HTR-8/SVneo (cell line): ENCODE results near the gene RNF144A.

Experiments
- DNase-seq: peaks from one replicate; pipeline ENCODE4 v3.0.0; 2011; ENCODE audit warnings: low spot score, mixed read lengths; ENCODE audit not compliant: insufficient read length
- FAIRE-seq: peaks from 2 replicates; lab custom pipeline; 2011; peaks lifted over from hg19 to GRCh38; lab: Jason Lieb, UNC

The RNF144A gene

DNA sequence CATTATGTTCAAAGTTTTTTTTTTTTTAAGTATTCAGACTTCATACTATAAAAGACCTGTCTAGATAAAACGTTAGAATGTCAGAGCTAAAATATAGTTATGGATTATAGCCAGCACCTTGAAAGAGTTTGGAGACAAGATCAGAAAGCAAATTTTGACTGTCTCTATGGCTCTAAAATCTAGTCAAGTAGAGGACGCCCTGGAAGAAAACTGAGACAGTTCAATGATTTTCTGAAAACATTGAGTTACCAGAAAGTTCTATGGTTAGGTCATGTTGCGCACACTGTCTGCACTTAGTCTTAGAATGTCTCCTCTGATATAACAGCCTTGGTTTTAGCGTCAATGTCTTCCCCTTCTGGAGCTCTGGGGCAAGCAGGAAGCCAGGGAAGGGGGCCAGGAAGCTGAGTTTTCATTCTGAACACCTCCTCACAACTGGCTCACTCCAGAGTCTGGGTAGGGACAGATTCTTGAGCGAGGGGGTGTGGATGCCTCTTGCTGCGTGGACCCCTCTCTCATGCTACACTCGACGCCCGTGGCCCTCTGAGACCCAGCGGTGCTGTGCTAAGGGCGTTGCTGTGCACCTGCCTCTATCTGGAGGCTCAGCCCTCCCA lies 99.5 kb downstream of the RNF144A start:
- DNase-seq (no peak), FAIRE-seq (no peak)

DNA sequence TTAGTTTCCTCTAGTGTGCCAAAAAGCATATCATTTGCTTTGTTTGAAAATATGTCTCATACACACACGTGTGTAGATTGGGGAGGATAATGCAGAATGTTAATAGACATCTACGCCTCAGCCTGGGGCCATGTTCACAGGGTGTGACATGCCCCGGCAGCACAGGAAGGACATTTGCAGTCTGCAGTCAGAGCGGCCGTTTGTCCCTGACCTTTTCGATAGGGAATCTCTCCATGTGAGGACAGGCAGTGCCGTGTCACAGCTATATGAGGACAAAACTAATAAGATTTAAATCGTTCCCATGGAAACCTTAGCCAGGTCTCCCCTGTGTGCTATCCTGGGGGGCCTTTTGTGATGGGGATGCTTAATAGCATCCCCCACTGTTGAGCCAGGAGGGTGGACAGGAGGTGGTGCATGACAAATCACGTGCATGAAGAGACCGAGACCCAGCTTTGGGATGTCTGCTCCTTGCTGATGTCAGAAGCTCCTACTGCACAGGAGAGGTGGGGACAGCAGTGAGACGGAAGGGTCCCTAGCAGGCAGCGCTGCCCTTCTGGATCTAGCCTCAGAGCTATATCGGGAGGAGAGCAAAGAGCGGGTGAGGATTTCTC lies 100.6 kb downstream of the RNF144A start:
- DNase-seq (no peak), FAIRE-seq (no peak)

DNA sequence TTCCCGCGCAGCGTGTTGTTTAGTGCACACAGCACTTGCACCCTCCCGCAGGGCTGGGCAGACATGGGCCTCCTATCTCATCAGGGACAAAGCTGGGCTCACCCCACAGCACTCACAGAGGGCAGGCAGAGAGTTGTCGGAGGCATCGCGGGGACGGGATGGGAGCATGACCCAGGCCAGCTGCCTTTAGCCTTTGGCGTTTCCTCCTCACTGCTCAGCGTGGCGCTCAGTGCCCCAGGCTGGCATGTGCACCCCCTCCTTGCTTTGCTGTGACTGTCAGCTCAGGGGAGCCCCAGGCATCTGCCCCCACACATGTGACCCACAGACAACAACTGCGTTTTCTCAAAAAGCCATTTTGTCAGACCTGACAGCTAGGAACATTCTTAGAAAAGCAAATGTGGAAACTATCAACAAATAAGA lies 101.1 kb downstream of the RNF144A start:
- FAIRE-seq (no peak), DNase-seq (no peak)

DNA sequence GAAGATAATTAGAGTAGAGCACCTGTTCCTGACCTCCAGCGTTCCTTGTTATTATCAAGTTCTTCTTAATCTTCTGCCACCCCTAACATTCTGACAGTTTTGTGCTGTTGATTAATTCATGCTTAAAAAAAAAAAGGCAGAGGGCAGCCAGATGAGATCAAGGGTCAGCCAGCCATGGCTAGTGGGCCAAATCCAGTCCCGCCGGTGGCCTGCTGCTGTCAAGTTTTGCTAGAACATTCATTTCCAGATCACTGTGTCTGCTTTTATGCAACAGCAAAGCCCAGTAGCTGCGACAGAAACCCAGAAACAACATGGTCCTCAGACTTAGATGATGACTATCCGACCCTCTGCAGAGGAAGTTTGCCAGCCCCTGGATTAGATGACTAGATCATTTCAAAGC lies 101.6 kb downstream of the RNF144A start:
- DNase-seq (no peak), FAIRE-seq (no peak)

DNA sequence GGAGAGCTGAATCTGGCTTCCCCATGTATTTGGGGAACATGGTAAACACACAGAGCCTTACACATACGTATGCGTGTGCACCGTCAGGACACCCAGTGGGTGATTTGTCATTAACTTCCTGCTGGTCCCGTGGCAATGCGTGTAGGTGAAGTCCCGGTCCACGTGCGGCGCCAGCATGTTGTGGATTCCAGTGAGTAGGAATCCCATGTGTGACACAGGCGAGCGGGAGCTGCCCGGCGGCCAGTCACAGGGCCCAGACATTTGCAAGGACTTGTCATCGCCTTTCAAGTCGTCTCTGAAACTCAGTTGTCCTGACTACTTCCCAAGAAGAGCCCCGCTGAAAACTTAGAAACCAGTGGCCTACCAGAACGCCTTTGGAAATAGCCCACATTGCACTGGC lies 102.0 kb downstream of the RNF144A start:
- no peak for DNase-seq
- no peak for FAIRE-seq

DNA sequence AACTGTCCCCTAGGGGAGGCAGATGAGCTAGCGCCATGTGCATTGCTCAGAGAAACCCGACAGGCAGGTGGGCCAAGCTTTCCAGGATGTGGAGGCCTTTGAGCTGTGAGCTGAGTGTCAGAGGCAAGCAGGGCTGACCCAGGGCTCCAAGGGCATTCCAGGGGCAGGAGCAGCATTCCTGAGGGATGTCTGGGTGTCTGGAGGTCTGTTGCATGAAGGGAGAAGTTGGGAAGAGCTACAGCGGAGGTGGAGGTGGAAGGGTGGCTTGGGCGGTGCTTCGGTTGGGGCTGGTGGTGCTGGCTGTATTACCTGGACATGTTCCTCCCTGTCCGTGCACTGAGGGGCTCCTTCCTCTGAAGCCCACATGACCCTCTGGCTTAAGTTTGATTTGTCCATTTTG lies 102.8 kb downstream of the RNF144A start:
- FAIRE-seq (no peak), DNase-seq (no peak)

DNA sequence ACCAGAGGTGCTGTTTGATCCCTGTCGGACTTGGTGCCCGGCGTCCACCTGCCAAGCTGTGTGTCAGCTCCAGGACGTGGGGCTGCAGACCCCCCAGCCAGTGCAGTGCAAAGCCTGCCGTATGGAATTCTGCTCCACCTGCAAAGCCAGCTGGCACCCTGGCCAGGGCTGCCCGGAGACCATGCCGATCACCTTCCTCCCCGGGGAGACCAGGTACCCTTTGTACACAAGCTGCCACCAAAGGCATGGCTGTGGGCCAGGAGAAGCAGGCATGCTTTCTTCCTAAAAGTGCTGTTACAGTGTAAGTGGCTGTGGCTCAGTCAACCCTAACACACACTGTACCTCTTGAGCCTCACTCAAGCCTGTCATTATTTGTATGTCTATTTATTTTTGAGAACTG lies 103.3 kb downstream of the RNF144A start:
- no peak for FAIRE-seq
- no peak for DNase-seq

DNA sequence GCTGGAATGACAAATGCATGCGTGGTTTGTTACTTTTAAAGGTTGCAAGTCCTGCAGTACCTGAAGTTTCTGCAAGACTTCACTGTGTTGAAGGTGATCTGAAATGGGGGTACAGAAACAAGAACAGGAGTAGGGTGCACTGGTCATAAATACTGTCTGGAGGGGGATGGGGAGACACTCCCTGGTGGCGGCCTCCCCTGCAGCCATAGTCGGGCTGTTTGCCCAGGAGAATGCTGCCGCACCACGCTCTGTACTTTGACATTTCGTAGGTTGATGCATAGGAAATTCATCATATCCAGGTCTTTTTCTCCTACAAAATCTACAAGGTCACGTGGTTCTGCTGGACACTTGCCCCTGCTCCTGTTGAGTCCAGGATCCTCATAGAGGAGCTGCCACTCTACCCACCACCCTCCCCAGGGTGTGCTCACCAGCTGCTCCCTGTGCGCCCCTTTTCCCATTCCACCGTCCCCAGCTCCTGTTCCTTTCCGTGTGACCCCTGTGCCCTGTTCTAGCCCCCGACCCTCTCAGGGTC lies 103.8 kb downstream of the RNF144A start:
- no peak for DNase-seq
- FAIRE-seq = no peak

DNA sequence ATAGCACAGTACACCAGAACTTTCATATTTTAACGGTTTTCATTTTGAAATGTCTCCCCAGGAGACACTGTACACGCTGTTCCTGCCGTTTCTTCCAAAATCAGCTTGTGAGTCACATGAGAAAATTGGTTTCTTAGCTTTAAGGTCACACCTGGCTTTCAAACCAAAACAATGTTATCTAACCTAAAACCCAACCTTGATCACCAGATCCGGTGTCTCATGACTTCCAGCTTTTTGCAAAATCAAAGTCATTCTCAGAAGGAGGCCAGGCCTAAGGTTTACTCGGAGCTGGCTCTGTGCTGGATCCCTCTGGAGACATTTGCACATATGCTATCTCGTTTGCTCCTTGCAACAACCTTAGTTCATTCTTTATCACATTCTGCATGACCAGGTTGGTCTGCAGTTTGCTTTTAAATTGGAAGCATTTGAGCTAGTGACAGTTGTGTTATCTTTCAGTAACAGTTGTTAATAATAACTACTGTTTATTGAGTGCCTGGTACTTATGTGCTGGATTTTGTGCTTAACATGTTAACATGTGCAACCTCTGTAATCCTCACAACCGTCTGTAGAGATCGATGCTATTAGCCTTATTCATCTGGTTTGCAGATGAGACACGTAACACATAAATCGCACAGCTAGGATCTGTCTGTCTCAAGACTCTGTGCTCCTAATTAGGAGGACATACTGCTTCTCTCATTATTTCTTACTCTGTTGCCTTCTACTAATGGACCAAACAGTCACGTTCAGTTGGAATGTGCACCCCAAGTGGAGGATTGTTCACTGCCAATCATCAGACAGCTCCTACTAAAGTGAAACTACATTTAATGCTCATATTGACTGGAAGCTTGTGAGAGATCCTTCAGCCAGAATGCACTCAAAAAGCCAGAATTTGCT lies 105.5 kb downstream of the RNF144A start:
- DNase-seq (no peak), FAIRE-seq (no peak)

DNA sequence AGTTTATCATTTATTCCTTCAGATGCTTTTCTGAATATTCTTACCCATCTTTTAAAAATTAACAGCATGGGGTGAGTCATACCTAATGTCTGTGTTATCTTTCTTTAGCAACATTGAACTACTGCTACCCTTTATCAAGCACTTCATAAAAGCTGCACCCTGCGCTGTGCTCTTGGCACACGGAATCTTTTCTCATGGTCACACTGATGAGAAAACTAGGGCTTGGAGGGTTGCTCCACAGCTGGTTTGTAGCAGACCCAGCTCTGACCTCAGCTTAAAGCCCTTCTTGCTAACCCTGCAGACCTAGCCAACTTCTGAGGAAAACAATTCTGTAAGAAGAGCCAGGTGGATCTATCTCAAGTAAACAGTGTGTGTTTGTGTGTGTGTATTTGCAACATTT lies 106.3 kb downstream of the RNF144A start:
- no peak for FAIRE-seq

DNA sequence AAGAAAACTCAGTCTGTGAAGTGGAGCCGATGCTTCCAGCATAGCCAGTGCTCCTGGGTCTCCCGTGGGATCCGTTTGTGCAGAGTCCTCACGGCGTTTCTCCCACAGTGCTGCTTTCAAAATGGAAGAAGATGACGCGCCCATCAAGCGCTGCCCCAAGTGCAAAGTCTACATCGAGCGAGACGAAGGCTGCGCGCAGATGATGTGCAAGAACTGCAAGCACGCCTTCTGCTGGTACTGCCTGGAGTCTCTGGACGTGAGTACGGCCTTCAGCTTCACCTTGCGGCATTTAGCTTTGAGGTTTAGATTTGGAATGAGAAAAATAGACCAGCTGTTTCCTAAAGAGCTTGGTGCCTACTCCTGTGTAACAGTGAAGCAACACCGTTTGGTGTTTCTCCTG lies 107.0 kb downstream of the RNF144A start:
- FAIRE-seq (no peak), DNase-seq (no peak)

More for the DNA sequence above, 106.3 kb downstream of the RNF144A start:
- no peak for DNase-seq

DNA sequence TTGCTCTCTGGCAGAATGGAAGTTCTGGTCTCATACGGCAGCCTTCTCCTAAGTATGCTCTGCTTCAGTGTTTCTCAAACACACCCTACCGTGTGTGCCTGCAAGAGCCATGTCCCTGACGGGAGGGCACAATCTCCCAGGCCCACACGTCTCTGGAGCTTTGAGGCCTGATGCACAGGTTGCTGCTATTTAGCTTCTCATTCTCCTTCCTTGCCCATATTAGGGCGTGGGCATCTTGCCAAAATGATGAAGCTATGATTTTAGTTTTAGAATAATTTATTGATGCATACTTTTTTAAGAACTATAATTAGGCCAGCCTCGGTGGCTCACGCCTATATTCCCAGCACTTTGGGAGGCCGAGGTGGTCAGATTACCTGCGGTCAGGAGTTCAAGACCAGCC lies 107.9 kb downstream of the RNF144A start:
- DNase-seq (no peak), FAIRE-seq (no peak)

DNA sequence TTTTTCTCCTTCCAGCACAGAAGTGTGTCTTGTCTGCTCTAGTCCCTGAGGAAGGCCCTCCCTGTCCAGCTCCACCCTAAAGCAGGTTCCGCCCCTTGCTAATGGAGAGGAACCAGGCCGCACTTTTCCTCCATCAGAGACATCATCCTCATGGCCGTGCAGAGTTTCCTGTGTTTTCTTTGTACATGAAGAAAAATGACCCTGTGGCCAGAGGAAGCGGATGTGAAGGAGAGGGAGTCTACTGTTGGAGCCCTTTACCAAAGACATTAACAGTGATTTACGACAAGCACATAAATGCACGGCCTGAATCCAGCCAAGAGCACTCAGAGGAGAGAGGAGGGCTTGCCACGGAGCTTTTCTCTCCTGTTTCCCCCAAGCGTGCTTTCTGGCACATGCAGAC lies 109.5 kb downstream of the RNF144A start:
- FAIRE-seq = no peak
- no peak for DNase-seq

DNA sequence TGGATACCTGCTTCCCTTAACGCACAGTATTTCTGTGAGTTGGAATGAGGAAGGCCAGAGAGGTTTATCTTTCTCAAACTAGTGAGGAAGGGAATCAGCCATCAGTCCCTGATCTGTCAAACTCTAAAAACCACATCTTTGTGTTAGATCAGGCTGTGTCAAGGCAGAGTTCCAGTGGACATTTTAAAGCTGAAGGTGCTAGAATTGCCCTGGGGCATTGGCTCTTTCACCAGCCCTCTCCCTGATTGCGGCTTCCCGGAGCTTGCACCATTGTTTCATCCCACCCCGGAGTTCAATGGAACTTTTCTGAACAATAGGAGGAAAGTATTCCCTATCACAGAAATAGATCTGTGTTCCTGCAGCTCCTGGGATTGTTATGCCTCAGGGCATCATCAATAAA lies 110.2 kb downstream of the RNF144A start:
- FAIRE-seq (no peak), DNase-seq (no peak)

DNA sequence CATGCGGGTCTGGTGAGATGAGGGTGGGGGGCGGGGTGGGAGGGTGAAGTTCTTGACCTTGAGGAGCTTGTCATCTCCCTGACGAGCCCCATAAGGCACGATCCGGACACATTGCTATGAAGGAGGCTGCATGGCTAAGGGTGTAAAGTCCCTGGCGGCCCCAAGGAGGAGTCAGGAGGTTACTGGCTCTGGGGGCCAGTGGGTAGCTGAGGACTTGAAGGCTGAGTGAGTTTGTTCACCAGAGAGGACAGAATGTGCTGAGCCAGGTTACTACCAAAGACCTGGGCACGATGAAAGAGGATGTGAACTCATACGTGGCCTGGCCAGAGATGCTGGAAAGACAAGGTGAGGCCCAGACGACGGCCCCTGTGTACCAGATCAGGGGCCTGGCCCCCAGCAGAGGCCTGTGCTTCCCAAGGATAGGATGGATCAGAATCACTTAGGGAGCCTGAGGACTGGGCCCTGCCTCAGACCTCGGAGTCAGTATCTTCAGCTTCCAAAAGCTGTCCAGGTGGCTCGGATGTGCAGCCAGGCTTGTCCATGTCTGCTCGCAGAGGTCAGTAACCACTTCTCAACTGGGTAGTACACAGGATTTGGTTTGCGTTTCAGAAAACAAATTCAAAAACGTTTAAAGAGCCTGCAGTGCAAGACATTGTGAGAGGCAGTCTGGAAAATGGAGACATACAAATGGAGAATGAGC lies 110.9 kb downstream of the RNF144A start:
- FAIRE-seq = no peak

DNA sequence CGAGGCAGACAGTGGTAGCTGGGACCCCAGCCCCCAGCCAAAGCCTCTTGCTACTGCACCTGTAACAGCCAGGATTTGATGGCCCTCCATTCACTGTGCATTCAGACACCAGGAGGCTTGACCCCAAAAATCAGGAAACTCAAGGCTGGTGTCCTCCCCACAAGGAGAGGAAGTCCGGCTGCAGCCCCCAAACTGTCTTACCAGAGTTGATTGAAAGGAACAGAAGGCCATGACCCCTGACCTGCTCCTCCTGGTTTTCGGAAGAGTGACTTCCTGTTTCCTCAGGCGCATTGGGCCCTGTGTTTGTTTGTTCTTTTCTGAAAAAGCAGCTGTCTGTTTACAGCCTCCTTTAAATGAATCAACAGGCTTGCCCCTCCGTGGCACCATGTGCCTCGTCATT lies 111.6 kb downstream of the RNF144A start:
- FAIRE-seq (no peak), DNase-seq (no peak)

More for the DNA sequence above, 110.9 kb downstream of the RNF144A start:
- no peak for DNase-seq

DNA sequence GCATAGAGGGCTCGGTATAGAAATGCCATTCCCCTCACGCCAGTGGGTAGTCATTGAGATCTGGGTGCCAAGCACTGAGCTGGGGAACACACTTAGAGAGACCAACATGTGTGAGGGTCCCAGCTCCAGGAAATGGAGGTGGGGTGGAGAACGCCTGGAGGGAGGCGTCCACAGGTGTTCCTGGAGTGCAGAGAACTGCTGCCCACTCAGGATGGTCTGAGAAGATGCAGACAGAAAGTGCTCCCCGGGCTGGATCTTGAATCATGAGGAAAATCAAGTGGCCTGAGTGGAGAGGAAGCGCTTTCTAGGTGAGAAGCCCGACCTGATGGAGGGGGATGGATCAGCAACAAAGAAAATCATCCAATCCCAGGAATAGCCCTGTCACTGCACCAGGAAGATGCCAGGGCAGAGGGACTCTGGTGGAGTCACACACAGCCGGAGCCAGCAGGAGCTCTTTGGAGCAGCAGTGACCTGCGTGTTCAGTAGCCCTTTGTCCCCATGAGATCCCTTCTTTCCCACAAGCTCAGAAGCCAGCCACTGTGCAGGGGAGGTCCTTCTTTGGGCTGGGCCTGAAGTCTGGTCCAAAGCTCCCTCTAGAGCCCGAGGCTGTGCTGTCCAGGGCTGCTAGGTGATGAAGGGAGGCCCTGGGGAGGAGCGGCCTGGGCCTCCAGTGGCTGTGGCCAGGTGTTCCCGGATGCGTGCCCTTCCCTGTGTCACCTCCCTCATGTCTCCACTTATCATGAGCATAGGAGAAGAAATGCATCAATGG lies 112.3 kb downstream of the RNF144A start:
- no peak for FAIRE-seq
- DNase-seq = no peak

DNA sequence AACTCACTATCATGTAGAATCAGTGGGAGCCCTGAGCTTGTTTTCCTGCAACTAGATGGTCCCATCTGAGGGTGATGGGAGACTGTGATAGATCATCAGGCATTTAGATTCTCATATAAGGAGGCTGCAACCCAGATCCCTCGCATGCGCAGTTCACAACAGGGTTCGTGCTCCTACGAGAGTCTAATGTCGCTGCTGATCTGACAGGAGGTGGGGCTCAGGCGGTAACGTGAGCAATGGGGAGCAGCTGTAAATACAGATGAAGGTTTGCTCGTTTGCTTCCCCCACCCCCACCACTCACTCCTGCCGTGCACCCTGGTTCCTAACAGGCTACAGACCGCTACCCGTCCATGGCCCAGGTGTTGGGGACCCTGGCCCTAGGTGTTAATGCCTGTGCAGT lies 113.6 kb downstream of the RNF144A start:
- DNase-seq (no peak), FAIRE-seq (no peak)

DNA sequence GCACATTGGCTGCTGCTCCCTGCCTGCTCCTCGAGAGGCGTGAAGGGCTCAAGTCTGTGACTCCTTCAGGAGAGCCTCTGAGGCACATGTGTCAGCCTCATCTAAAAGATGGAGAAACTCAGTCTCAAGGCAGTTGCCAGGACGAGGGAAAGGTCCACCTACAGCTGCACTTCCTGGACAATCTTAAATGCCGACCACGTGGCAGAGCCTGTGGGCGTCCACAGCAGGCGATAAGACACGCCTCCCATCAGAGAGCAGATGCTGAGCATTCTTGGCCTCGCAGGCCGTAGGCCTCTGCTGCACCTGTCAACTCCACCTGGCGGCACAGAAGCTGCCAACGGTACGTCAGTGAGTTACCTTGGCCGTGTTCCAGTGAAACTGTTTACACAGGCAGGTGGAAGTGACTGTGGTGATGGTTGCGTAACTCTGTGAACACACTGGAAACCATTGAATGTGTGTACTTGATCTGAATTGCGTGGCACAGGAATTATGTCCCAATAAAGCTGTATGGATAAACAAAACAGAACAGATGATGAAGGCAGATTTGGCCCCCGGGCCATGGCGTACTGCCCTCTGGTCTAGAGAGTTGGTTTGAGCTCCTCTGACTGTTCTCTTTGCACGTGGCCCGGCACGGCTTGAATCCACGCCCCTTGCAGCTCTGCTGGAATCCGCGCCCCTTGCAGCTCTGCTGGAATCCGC lies 114.5 kb downstream of the RNF144A start:
- DNase-seq = no peak
- peak; percentile 16 for FAIRE-seq
